Nephron (organoid): ENCODE data around the gene DCDC2.

Experiments used
- H3K27ac Mint-ChIP-seq, 3 experiments: 2 replicates each; pipeline ENCODE4 v1.8.0; 2020; ENCODE audit warnings: mixed read lengths in 3 of 3, mild to moderate bottlenecking in 2 of 3, moderate library complexity in 1 of 3
- H3K27me3 Mint-ChIP-seq: 2 replicates; pipeline ENCODE4 v1.8.0; 2021; ENCODE audit warnings: low read depth, mild to moderate bottlenecking, moderate library complexity, mixed read lengths
- H3K36me3 Mint-ChIP-seq: 2 replicates; pipeline ENCODE4 v1.8.0; 2020; ENCODE audit warnings: low read depth, mixed read lengths
- H3K4me1 Mint-ChIP-seq: 2 replicates; pipeline ENCODE4 v1.8.0; 2020; ENCODE audit warnings: mixed read lengths
- H3K4me3 Mint-ChIP-seq, 3 experiments: 2 replicates each; pipeline ENCODE4 v1.8.0; 2020; ENCODE audit warnings: mild to moderate bottlenecking in 3 of 3, mixed read lengths in 3 of 3, moderate library complexity in 2 of 3
- H3K9me3 Mint-ChIP-seq: 2 replicates; pipeline ENCODE4 v1.8.0; 2020; ENCODE audit warnings: mixed read lengths
- TF ChIP-seq, protein P1 (sequence below), 3 experiments: fragments of 200-600 bp; sonication (generic); IDR thresholded peaks; one replicate each; pipeline ENCODE4 v1.5.0; 2021; ENCODE audit warnings: antibody characterized with exemption in 3 of 3; ENCODE audit not compliant: unreplicated experiment in 3 of 3

DCDC2 gene

DNA sequence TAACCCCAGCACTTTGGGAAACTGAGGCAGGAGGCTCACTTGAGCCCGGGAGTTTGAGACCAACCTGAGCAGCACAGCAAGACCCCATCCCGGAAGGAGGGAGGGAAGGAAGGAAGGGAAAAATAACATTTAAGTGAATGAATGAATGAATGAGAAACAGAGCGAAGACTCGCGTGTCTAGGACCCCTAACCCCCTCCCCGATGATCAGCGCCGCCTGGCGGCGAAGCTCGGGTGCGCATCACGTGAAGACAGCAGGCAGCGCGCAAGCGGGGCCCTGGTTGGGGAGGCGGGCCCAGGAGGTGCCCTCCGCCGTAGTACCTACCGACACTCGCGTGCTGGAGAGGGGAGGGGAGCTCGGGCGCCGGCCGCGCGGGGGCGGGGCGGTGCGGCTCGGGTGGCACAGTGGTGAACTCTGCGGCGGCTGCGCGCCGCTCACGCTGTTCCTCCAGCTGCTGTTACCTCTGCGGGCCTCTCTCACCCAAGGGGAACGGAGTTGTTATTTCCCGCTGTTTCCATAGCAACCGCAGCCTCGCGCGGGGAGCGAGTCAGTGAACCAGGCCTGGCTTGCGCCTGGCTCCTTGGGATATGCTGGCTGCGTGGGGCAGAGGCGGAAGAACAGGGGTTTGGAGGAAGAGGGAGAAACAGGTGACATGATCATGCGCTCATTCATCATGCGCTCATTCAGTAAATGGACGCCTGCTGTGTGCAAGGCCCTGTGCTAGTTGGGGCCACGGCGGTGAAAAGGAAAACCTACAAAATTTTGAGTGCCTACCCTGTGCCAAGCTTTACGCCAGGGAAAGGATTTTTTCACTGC lies 2.0 kb upstream of the DCDC2 start:
- Mint-ChIP-seq H3K27ac (peak overlapping the region; percentile 94 to 99 (median 98)), H3K4me3 (peak overlapping the region; percentile 87 to 91 (median 90)), H3K27me3 (peaks cover 17% of the 10 kb centered on the region), H3K4me1 (peaks cover 14% of the 10 kb centered on the region), H3K36me3 (no peaks in the 10 kb centered on the region), H3K9me3 (no peaks in the 10 kb centered on the region)
- TF ChIP-seq, protein P1, sequence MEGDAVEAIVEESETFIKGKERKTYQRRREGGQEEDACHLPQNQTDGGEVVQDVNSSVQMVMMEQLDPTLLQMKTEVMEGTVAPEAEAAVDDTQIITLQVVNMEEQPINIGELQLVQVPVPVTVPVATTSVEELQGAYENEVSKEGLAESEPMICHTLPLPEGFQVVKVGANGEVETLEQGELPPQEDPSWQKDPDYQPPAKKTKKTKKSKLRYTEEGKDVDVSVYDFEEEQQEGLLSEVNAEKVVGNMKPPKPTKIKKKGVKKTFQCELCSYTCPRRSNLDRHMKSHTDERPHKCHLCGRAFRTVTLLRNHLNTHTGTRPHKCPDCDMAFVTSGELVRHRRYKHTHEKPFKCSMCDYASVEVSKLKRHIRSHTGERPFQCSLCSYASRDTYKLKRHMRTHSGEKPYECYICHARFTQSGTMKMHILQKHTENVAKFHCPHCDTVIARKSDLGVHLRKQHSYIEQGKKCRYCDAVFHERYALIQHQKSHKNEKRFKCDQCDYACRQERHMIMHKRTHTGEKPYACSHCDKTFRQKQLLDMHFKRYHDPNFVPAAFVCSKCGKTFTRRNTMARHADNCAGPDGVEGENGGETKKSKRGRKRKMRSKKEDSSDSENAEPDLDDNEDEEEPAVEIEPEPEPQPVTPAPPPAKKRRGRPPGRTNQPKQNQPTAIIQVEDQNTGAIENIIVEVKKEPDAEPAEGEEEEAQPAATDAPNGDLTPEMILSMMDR (IDR thresholded peaks at IDR 0.05; ENCODE audit: unreplicated experiment in 3 of 3), result peak; percentile 87 to 97 (median 95)

DNA sequence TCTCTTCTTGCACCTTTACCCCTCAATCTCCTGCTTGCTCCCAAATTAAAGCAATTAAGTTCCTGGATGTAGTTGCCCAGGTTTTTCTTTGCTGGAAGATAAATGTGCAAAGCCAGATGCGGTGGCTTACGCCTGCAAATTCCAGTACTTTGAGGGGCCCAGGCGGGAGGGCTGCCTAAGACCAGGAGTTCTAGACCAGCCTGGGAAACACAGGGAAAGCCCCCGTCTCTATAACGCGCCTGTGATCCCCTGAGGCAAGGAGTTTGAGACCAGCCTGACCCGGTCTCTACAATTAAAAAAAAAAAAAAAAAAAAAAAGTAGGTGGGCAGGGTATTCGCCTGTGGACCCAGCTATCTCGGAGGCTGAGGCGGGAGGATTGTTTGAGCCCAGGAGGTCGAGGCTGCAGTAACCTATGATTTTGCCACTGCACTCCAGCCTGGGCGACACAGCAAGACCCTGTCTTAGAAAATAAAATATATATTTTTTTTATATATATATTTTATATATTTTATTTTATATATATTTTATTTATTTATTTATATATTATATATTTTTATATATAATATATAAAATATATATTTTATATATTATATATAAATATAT lies 461 bp upstream of the DCDC2 start:
- H3K4me1 Mint-ChIP-seq, result peaks cover 14% of the 10 kb centered on the region
- H3K27ac Mint-ChIP-seq, result peak overlapping the region; percentile 52 to 95 (median 69)
- TF ChIP-seq, protein P1 (IDR thresholded peaks at IDR 0.05; ENCODE audit: unreplicated experiment in 3 of 3), result no peak
- H3K4me3 Mint-ChIP-seq, result peak overlapping the region; percentile 85 to 88 (median 86)
- H3K9me3 Mint-ChIP-seq, result no peaks in the 10 kb centered on the region
- H3K36me3 Mint-ChIP-seq, result peaks cover under 1% of the 10 kb centered on the region
- H3K27me3 Mint-ChIP-seq, result peaks cover 17% of the 10 kb centered on the region

DNA sequence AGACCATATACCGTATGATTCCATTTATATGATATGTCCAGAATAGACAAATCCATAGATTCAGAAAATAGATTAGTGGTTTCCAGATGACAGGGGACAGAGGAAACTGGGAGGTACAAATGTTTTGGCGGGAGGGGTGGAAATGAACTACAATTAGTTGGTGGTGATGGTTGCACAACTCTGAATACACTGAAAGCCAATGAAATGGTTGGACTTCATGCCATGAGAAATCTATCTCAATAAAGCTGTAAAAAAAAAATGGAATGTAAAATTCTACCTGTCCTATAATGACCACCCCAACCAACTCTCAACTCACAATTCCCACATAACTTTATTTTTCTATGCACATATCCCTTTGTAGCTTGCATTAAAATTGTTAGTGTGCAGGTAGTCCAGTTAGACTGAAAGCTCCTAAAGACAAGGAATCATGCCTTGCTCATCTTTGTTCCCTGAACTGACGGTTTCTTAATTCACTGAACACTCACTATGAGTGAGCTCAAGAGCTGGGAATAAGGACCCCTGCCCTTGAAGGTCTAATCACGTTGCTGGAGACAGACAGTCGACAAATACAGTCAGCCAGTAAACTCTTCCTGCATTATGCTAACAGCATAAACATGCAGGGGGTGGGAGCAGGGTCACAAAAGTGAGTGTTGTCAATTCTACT lies 1.4 kb downstream of the DCDC2 start:
- Mint-ChIP-seq H3K9me3 (no peaks in the 10 kb centered on the region), H3K27me3 (peaks cover 17% of the 10 kb centered on the region), H3K36me3 (peaks cover 6% of the 10 kb centered on the region), H3K4me3 (peak overlapping the region; percentile 85 to 88 (median 86)), H3K27ac (peak overlapping the region; percentile 18 to 95 (median 67)), H3K4me1 (peaks cover 10% of the 10 kb centered on the region)
- TF ChIP-seq, protein P1 (IDR thresholded peaks at IDR 0.05; ENCODE audit: unreplicated experiment in 3 of 3), result no peak

DNA sequence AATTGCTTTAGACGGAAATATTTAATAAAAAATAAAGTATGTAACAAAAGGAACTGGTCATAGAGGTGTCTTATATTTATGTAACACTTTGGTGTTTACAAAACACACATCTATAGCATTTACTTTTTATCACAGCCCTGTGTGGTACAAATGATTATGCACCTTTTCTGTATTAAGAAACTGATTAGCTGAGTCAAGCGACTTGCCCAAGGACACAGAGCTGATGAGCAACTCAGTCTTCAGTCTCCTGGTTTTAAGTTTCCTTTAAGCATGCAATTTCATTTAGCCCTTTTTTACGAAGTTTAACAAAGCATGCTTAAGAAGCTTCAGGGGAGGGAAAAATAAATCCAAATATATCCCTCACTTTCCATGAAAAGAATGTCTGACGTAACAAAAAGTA lies 2.5 kb downstream of the DCDC2 start:
- Mint-ChIP-seq H3K4me3 (peak overlapping the region; percentile 53 to 77 (median 76)), H3K9me3 (no peaks in the 10 kb centered on the region), H3K27ac (peak overlapping the region in 1 of 3 experiments; percentile 95), H3K36me3 (peaks cover 13% of the 10 kb centered on the region), H3K4me1 (peaks cover 6% of the 10 kb centered on the region), H3K27me3 (peaks cover 17% of the 10 kb centered on the region)
- TF ChIP-seq, protein P1 (IDR thresholded peaks at IDR 0.05; ENCODE audit: unreplicated experiment in 3 of 3), result no peak

DNA sequence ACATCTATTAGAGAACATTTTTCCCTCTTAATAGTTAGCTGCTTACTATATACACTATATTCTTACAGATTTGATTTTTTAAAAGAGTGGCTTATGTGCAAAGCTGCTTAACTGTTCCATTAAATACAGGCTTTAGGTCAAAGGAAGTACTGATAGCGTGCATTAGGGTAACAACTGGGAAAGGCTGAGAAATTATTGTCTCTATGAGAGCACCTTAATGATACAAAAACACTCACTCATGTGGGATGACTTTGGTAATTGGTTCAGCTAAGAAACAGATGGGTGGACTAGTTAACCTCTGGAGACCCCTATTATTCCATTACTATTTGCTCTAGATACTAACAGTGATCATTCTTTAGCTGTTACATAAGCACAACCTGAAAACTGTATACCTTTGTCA lies 4.0 kb downstream of the DCDC2 start:
- H3K27me3 Mint-ChIP-seq, result peaks cover 17% of the 10 kb centered on the region
- H3K36me3 Mint-ChIP-seq, result peaks cover 13% of the 10 kb centered on the region
- peak overlapping the region; percentile 26 to 60 (median 49) for H3K4me3 Mint-ChIP-seq
- H3K9me3 Mint-ChIP-seq, result no peaks in the 10 kb centered on the region
- peak overlapping the region in 1 of 3 experiments; percentile 69 for H3K27ac Mint-ChIP-seq
- TF ChIP-seq, protein P1 (IDR thresholded peaks at IDR 0.05; ENCODE audit: unreplicated experiment in 3 of 3), result no peak
- no peaks in the 10 kb centered on the region for H3K4me1 Mint-ChIP-seq
